ENCODE data around the gene CHCHD4. TPM values are rescaled to one million over a fixed set of nuclear protein-coding genes. Genes with fewer than 3 reads are reported as not detected.

The CHCHD4 gene
- total RNA-seq, 2 donors from 2014 or later, result 1.3 to 7.0 TPM

DNA sequence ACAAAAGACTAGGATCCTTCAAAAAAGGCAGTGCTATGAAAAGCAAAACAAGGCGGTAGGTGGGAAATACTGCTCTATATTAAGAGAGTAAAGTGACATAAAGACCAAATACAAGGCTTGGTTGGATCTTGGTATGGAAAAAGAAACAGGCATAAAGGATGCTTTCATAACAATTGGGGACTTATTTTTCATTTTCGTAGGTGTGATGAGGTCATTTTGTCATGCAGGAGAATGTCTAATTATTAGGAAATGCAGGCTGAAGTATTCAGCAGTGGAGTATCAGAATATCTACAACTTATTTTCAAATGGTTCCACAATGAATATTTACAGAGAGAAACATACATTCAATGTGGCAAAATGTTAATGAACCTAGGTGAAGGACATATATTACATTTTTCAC is 44.8 kb upstream of the CHCHD4 start:
- no peak overlapping the region for H3K27ac ChIP-seq
- WGBS, 2 donors, result 88 to 97% methylated on average over 2 of the region's 2 CpGs
- intact Hi-C loops (cut with DNase I), result no loop called here
- no peaks in the 10 kb centered on the region for H3K27me3 ChIP-seq
- H3K4me1 ChIP-seq, result no peaks in the 10 kb centered on the region
- no peak for DNase-seq
- no peak for ATAC-seq
- H3K4me3 ChIP-seq, result no peak overlapping the region
- no peaks in the 10 kb centered on the region for H3K9me3 ChIP-seq
- no peak for TF ChIP-seq POLR2A (IDR thresholded peaks at IDR 0.05)
- TF ChIP-seq, protein P1, sequence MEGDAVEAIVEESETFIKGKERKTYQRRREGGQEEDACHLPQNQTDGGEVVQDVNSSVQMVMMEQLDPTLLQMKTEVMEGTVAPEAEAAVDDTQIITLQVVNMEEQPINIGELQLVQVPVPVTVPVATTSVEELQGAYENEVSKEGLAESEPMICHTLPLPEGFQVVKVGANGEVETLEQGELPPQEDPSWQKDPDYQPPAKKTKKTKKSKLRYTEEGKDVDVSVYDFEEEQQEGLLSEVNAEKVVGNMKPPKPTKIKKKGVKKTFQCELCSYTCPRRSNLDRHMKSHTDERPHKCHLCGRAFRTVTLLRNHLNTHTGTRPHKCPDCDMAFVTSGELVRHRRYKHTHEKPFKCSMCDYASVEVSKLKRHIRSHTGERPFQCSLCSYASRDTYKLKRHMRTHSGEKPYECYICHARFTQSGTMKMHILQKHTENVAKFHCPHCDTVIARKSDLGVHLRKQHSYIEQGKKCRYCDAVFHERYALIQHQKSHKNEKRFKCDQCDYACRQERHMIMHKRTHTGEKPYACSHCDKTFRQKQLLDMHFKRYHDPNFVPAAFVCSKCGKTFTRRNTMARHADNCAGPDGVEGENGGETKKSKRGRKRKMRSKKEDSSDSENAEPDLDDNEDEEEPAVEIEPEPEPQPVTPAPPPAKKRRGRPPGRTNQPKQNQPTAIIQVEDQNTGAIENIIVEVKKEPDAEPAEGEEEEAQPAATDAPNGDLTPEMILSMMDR (IDR thresholded peaks at IDR 0.05), result no peak
- H3K36me3 ChIP-seq (replicated peaks in 1 of 2; ENCODE audit: insufficient read depth in 1 of 2, low read depth in 2 of 2), result peaks cover 13 to 51% of the 10 kb centered on the region in 2 donors

DNA sequence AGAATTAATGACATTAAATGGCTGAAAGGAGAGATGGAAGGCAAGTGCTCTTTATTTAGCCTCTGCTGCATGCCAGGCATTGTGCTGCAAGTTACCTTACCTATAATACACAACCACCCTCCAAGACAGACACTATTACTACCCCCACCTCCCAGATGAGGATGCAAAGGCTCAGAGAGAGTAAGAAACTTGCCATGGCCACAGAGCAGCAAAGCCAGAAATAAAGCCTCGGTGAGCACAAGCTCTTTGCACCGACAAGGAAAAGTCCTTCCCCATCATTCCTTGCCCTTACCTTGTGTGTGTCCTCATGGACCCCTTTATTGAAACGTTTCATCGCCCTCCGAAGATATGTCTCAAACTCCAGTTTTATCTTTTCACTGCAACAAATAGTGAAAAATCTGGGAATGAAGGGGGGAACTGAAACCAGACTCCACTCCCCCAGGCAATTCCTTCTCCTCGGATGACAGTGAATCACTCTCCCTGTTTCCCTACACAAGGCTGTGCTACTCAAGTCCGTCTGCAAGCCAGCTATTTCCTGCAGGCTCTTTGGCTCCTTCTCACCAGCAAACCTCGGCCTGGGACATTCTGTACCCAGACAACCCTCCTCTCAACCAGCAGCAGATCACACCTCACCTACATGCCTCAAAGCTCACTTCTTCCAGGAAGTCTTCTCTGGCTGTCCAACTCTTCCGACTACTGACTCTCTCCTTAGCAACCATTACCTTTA is 42.4 kb upstream of the CHCHD4 start:
- WGBS, 2 donors, result 89 to 94% methylated on average over 9 of the region's 9 CpGs
- no peak for DNase-seq
- H3K4me1 ChIP-seq, result no peaks in the 10 kb centered on the region
- no peak for ATAC-seq
- H3K4me3 ChIP-seq, result no peak overlapping the region
- H3K9me3 ChIP-seq, result peaks cover 0 to 2% (median 0%) of the 10 kb centered on the region in 3 donors
- H3K36me3 ChIP-seq (replicated peaks in 1 of 2; ENCODE audit: insufficient read depth in 1 of 2, low read depth in 2 of 2), result peaks cover 17 to 71% of the 10 kb centered on the region in 2 donors
- TF ChIP-seq POLR2A (IDR thresholded peaks at IDR 0.05), result no peak
- TF ChIP-seq, protein P1 (IDR thresholded peaks at IDR 0.05), result no peak
- H3K27me3 ChIP-seq, result no peaks in the 10 kb centered on the region
- intact Hi-C loops (cut with DNase I), result no loop called here
- no peak overlapping the region for H3K27ac ChIP-seq

DNA sequence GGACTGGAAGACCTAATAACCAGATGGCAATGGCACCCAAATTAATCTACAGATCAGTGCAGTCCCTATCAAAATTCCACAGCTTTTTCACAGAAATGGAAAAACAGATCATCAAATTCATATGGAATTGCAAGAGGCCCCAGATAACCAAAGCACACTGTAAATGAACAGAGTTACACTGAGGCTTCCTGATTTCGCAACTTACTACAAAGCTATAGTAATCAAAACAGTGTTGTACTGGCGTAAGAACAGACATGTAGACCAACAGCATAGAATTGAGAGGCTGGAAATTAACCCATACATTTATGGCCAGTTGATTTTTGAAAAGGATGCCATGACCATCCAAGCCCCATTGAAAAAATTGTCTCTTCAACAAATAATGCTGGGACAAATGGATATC is 37.5 kb upstream of the CHCHD4 start:
- no peak for TF ChIP-seq POLR2A (IDR thresholded peaks at IDR 0.05)
- TF ChIP-seq, protein P1 (IDR thresholded peaks at IDR 0.05), result no peak
- no peak overlapping the region for H3K27ac ChIP-seq
- no peak overlapping the region for H3K4me3 ChIP-seq
- 98% methylated on average over 2 of the region's 2 CpGs for WGBS, 2 donors
- peaks cover 0 to 7% (median 0%) of the 10 kb centered on the region in 3 donors for H3K9me3 ChIP-seq
- no peaks in the 10 kb centered on the region for H3K4me1 ChIP-seq
- intact Hi-C loops (cut with DNase I), result no loop called here
- ATAC-seq, result no peak
- no peak for DNase-seq
- peaks cover 15 to 73% of the 10 kb centered on the region in 2 donors for H3K36me3 ChIP-seq (replicated peaks in 1 of 2; ENCODE audit: insufficient read depth in 1 of 2, low read depth in 2 of 2)
- no peaks in the 10 kb centered on the region for H3K27me3 ChIP-seq

DNA sequence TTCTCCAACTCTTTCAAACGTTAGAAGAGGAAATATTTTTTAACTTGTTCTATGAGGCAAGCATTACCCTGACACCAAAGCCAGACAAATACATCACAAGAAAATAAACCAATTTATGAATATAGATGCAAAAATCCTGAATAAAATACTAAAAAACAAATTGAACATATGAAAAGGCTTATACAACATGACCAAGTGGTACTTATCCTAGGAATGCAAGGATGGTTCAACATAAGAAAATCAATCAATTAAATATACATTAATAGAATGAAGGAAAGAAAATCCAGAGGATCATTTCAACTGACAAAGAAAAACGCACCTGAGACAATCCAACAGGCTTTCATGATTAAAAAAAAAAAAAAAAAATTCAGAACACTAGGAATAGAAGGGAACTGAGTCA is 36.6 kb upstream of the CHCHD4 start:
- no peaks in the 10 kb centered on the region for H3K27me3 ChIP-seq
- H3K27ac ChIP-seq, result no peak overlapping the region
- WGBS, 2 donors, result 91 to 94% methylated on average over 2 of the region's 2 CpGs
- no peak for TF ChIP-seq POLR2A (IDR thresholded peaks at IDR 0.05)
- TF ChIP-seq, protein P1 (IDR thresholded peaks at IDR 0.05), result no peak
- DNase-seq, result no peak
- H3K9me3 ChIP-seq, result peaks cover 0 to 7% (median 0%) of the 10 kb centered on the region in 3 donors
- H3K4me3 ChIP-seq, result no peak overlapping the region
- intact Hi-C loops (cut with DNase I), result no loop called here
- no peaks in the 10 kb centered on the region for H3K4me1 ChIP-seq
- peaks cover 15 to 74% of the 10 kb centered on the region in 2 donors for H3K36me3 ChIP-seq (replicated peaks in 1 of 2; ENCODE audit: insufficient read depth in 1 of 2, low read depth in 2 of 2)
- no peak for ATAC-seq

DNA sequence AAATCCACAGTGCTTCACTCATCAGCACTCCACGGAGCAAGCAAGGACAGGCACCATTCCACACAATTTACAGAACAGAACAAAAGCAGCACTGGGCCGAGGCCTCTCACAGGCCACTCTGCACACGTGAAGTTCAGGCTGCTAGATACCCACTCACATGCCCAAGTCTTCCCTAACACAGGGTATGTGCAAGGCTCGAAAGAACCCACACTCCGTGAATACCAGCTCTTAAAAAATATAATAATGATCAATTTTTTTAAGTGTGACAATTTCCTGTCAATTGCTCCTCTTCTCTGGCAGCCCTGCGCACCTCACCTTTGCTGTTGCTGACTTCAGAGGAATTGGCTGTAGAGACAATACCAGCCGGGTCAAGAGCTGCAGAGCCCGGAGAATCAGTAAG is 34.8 kb upstream of the CHCHD4 start:
- intact Hi-C loops (cut with DNase I), result no loop called here
- Histone ChIP-seq H3K36me3 (replicated peaks in 1 of 2; ENCODE audit: insufficient read depth in 1 of 2, low read depth in 2 of 2) (peaks cover 15 to 65% of the 10 kb centered on the region in 2 donors), H3K27ac (no peak overlapping the region), H3K27me3 (no peaks in the 10 kb centered on the region), H3K4me3 (no peak overlapping the region), H3K9me3 (peaks cover 0 to 7% (median 0%) of the 10 kb centered on the region in 3 donors), H3K4me1 (no peaks in the 10 kb centered on the region)
- ATAC-seq (no peak), DNase-seq (no peak)
- WGBS, 2 donors, result 96 to 99% methylated on average over 8 of the region's 8 CpGs
- no peak for TF ChIP-seq POLR2A (IDR thresholded peaks at IDR 0.05)
- TF ChIP-seq, protein P1 (IDR thresholded peaks at IDR 0.05), result no peak
